ENCODE measurements around the gene ADAMTS3.
A peak's percentile ranks its signal among the peaks of the same experiment; 100 is the strongest.

ADAMTS3 gene

DNA sequence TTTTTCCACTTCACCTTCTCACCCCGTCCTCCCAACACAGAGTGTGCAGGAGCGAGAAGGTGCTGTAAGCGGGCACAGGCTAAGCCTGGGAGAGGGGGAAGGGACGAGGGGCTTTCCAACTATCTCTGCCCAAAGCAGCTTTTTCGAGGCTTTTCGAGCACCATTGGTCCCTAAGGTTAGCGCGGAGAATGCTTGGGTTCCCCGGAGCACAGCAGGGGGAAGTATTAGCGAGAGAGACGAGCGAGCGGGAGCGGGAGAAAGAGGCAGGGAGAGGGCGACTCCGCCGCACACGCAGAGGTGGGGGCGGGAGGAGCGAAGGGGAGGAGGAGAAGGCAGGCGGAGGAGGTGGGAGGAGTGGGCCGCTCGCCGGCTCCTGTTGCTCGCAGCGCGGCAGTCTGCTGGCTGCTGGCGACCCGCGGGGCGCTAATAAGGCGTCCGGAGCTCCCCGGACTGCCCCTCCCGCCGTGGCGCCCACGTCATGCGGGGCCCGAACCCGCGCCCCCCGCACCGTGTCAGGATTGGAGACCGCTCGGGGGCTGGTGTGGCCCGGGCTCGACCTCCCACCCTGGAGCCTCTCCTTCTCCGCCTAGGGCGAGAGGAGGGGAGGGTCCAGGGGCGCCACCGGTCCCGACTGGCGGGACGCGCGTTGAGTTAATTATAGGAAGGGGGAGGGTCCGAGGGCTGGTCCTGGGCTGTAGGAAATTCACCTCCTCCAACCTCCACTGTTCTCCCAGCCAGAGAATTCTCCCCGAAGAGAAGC lies at the start of gene ADAMTS3:
ADAMTS3 (minus strand) TSS at position 263 of the 760 bp plus-strand sequence. CDS start 459 bp downstream, outside the sequence.
- DNase-seq = peak; percentile 8

DNA sequence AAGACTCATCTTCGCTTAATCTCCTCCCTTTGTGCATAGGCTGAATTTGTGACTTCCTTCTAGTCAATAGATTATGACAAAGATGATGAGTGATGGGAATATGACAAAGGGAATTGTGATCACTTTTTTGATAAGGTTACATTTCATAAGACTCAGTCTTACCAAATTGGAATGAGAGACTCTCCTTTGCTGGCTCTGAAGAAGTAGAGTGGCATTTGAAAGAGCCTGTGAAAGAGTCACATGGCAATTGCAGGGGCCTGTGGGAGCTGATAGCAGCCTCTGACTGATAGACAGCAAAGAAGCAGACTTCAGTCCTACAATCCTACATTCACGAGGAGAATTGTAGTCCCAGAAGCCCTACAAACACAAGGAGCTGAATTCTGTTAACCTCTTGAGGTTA lies 44.9 kb upstream of the ADAMTS3 start:
- no peak for DNase-seq

DNA sequence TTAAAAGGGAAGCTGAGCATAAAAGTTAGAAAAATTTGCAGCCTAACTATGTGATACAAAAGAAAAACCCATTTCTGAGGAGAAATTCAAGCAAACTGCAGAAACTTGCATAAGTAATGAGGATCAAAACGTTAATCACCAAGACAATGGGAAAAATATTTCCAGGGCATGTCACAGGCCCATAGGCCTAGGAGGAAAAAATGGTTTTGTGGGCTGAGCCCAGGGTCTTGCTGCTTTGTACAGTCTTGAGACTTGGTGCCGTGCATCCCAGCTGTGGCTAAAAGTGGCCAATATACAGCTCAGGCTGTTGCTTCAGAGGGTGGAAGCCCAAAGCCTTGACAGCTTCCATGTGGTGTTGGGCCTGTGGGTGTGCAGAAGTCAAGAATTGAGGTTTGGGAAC lies 37.7 kb upstream of the ADAMTS3 start:
- no peak for DNase-seq

DNA sequence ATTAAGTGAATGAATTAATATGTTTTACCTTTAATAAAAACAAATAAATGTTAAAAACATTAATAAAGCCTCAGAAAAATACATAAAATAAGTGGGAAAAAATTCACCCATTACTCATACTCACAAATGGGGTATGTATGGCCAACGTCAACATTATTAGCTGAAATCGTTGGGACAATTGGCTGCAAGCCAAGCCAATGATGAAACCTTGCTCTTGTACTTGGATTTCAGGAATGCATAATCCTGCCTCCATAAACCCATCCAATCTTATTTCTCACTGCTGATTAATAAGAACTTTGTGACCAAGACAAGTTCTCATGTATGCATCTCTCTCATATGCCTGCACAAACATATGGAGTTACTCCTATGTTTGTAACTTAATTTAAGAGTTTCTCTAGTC lies 35.3 kb upstream of the ADAMTS3 start:
- DNase-seq = no peak

DNA sequence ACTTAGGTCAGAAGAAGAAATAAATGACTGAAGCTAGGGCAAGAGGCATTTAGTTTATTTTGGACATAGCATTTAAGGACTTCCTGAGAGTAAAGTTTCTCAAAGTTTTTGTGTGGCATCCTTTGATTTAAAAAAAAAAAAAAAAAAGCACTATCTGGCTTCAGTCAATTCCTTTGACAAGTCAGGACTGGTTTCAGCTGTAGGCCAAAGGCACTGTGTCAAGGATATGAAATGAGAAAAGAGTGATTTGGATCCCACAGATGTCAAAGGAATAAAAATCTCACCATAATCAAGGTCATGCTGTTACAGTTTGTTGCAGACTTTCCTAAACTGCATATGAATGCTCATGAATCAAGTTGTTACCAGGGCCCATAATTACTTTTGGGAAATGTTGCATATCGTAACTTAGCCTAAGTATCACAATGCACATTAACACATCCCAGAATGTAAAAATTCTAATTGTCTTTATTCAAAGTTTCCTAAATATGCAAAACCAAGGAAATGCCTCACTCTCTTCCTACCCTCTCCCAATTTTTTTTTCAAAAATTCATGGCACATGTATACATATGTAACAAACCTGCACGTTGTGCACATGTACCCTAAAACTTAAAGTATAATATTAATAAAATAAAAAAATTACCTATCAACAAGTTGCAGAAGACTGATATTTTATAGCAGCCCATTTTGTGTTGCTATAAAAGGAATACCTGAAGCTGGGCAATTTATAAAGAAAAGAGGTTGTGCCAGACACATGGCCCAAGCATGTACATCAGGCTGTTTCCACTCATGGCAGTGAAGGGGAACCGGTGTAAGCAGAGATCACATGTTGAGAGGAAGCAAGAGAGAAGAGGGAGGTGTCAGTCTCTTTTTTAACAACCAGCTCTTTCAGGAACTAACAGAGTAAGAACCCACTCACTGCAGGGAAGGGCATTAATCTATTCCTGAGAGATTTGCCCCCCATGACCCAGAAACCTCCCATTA lies 33.7 kb upstream of the ADAMTS3 start:
- no peak for DNase-seq

DNA sequence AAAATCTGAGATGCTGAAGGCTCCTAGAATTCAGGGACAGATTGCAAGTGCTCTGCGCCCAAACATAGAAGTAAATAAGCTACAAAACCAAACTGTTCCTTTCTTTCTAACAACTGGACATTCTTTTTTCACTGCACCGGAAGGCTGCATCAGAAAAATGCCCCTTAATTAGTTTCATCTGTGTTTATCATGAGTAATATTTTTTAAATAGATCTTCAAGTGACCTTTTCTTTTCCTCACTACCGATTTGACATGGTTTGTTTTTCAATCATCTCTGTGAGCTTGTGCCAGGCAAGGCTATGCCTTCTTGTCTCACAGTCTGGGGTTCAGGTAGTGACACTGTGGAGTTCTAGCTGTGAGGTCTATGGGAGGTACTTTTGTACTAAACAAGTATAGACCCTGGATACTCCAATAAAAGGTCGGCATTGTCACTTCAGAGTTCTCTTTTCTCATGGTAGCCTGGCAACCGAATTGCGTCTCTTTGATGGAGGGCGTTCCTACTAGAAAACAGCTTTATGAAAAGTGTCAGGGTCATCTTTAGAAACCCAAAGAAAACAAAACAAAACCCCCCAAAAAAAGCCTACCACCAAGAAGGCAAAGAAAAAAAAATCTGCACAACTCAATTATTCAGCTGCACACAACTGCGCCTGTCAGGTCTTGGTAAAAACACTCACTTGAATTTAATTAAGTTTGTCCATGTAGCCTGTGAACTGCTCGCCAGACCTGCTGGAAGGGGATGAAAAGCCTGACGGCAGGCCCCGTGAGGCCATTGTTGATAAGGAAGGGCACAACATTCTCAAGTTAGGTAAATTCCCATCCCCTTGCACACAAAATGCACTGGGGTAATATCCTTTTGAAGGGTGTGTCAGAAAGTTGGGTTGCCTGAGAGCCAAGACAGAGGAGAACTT lies 22.8 kb upstream of the ADAMTS3 start:
- DNase-seq = no peak

DNA sequence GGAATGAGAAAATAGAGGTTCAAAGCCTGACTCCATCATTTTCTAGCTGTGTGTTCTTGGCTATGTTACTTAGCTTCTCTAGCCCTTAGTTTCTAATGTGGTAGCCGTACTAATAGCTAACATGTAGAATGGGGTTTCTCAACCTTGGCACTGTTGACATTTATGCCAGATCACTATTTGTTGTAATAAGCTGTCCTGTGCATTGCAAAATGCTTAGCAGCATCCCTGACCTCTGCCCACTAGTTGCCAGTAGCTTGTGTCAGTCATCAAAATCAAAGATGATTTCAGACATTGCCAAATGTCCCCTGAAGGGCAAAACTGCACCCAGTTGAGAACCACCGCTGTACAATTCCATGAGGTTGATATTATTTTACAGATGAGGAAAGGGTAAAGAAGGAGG lies 18.3 kb upstream of the ADAMTS3 start:
- no peak for DNase-seq

DNA sequence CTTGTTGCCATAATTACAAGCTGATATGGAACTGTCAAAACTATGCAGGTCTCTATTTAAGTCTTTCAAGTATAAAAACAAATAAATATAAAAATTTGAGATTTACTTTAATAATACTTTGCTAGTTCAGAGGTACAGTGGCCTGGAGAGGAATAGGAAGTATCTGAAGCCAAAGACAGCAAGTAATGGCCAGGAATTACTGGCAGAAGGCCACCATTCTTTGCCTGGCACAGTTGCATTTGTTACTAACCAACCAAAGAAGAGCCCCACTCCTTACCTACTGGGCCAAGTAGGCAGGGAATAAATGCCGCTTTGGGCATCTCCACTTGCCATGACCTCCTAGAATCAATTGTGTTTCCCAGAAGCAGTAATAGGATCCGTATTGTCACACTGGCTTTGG lies 13.8 kb upstream of the ADAMTS3 start:
- no peak for DNase-seq

DNA sequence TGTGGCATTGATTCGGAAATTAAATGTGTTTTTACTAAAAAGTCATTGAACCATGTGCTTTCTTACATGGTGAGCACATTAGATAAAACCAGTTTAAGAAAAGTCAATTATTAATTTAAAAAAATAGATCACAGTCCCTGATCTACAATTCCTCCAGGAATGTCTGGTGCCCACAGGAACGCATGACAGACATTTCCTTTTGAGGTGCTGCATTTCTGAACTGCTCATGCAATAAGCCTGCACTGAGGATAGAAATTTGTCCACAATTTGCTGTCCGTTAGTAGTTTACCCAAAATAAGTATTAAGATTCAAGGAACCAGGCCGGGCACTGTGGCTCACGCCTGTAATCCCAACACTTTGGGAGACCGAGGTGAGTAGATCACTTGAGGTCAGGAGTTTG lies 8.2 kb upstream of the ADAMTS3 start:
- DNase-seq = no peak

DNA sequence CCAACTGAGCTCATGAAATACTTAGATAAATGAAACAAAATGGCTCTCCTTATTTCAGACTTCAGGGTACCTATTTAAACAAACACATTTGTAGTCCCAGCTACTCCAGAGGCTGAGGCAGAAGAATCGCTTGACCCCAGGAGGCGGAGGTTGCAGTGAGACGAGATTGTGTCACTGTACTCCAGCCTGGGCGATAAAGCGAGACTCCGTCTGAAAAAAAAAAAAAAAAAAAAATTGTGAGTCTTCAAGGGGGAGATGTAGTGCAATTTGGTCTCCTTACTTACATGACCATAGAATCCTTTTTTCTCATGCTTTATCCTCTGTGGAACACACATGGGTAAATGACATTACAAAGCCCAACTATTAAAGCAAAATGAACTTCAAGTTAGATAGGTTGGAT lies 2.3 kb upstream of the ADAMTS3 start:
- DNase-seq = no peak

DNA sequence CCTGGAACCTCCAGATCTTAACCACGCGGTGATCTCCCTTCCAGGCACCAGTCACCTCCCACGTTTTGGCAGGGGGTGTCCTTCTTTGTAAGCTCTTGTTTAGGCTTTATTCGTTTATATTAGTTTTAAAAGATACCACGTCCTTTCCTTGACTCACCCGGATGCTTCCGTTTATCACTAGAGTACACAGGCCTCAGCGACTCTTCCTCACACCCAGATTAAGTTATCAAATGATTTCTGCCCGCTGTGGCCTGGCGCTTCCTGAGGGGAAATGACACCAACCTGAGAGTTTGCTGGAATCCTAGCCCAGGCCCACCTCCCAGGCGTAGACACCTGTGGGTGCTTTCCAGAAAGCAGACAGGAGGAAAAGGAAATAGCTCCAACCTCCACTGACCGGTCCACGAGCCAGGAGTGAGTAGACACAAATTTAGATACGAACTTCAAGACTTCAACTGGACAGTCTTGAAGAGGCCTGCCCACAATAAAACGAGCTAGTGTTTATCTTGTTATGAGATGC lies 756 bp upstream of the ADAMTS3 start:
- DNase-seq = no peak

DNA sequence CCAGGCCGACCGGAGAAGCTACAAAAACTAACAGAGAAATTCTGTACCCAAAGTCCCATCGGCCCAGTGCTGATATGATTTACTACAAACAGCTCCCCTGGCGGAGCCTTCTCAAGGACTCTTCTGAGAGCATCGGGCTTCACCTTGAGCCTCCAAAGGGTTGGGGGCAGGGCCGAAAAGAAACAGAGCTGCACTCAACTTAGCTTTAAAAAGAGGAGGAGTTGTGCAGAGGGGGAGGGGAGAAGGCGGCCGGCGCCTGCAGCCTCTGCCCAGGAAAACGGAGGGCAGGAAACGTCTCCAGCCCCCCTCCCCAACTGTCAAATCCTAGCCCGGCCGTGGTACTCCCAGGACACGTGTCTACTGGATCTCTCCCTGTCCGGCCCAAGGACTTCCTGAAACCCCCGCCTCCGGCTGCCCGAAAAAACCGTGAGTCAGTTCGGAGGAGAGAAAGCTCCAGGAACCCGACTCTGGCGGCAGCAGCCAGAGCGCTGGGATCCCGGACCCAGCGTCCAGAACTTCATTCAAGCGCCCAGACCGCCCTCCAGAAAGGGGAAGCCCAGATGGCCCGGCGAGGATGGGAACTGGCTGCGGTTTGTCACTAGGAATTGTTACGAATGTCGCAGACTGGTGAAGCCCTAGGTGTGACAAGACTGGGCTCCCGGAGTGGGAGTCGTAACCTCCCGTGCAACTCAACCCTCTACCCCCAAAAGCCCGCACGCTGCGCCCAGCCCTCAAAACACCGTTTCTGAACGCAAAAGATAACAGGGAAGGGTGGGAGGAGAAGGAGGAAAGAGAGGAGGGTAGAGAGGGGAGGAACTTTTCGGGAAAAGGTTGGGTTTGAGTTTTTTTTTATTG lies 973 bp downstream of the ADAMTS3 start:
- no peak for DNase-seq

DNA sequence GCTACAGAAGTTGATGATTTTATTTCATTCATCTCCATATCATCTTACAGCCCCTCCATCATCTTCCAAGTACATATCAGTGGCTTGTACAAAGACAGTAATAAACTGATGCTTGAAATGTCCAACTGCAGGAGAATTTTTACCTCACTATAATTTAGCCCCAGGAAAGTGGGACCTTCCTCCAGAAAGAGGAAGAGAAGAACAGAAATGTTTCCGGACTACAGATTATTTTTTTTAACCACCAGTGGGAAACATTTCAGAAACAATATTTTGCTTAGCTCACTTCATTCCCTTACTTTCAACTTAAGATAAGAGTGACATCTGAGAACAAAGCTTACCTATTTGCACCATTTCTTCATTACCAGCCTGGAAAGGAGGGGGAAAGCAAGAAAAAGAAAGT lies 2.0 kb downstream of the ADAMTS3 start:
- DNase-seq = no peak

DNA sequence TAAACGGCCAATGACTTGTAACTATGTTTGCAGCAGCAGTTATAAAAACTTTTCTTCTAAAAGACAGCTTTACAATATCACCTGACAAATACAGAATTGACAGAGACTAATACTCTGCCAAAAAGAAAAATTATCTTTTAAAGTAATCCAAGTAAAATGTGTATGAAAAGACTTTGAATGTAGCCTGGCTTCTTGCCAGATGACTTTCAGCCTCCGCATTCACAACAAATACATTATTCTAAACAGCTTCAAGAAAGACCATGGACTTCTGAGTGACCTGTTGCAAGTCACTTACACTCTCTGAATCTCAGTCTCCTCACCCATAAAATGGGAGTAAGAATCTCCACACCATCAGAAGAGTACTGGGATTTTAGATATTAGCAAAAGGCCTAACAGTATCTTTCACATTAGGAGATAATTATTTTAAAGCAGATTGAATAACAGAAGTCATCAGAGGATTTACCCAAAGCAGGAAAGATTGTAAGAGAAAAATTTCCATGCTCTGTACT lies 2.5 kb downstream of the ADAMTS3 start:
- no peak for DNase-seq

DNA sequence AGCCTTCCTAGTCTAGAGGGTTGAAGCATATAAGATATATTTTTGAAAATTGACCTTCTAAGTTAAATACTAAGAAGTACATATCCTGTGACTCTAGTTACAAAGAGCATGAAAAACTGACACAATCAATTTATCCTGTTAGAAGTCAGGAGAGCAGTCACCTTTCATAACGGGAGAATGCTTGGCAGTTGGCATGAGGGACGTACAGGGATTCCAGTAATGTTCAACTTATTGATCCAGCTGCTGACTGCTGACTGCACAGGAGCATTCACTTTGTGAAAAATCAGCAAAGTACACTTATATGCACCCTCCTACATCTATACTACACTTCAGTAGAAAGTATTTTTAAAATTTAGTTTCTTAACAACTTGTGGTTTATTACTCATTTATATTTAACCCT lies 4.2 kb downstream of the ADAMTS3 start:
- DNase-seq = no peak

DNA sequence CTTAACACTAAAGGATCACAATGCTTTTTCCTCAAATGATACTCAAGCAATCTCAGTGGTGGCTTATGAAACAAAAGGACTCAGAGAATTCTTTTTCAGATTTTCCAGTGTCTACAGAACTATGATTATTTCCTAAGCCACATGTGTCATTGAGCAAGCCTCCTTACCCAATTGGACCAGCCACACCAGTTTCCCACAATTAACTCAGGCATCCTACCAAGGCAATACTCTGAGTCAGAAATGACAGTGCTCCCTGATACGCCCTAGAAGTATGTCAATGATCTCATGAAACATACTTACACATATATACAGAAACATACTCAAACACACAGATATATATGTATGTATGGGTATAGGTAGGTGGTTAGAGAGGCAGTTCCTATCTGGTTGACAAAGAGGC lies 4.8 kb downstream of the ADAMTS3 start:
- DNase-seq = no peak

DNA sequence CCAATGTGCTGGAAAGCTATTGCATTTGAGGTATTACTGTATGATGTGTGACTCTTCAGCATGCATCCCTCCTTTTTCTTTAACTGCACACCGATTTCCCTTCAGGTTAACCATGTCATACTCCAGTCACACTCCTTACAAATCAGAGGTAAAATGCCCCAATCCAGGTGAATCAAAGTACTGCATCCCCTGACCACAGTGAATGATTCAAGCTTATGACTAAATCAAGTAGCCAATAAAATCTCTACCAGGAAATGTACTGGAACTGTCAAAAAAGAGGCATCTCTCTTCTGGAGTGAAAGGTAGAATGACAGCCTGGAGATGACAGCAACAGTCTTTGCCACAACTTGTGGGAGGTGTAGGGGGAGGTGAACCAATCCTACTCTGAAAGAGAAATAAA lies 10.4 kb downstream of the ADAMTS3 start:
- no peak for DNase-seq

DNA sequence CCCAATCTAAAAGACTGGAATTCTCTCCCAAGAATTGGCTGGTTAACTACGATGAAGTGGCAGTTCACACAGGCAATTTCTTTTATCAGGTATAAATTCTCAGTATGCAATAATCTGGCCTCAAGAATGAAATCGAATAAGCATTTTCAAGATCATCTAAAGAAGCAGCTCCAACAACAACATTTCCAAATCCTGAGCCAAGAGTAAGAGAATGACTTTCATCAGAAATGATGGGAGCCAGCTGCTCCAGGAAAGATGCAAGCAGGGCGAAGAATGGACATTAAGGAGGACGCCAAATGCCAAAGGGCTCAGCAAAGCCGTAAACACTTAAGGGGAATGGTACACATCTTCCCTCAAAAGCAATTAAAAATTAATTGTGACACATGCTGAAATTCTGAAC lies 12.0 kb downstream of the ADAMTS3 start:
- DNase-seq = no peak

DNA sequence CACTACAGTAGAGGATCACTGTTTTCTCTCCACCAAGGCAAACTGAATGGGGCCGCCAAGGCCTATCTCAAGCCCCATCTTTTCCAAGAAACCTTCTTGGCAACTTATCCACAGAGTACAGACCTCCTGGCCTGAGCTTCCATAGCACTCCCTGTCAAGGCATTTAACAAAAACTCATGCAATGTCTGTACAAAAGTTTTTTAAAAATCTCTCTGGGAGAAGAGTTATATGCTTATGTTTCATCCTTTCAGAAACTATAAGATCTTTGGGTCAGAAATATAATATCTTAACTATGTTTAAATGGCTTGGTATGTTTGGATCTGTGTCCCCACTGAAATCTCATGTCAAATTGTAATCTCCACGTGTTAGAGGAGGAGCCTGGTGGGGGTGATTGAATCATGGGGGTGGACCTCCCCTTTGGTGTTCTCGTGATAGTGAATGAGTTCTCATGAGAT lies 13.6 kb downstream of the ADAMTS3 start:
- no peak for DNase-seq

DNA sequence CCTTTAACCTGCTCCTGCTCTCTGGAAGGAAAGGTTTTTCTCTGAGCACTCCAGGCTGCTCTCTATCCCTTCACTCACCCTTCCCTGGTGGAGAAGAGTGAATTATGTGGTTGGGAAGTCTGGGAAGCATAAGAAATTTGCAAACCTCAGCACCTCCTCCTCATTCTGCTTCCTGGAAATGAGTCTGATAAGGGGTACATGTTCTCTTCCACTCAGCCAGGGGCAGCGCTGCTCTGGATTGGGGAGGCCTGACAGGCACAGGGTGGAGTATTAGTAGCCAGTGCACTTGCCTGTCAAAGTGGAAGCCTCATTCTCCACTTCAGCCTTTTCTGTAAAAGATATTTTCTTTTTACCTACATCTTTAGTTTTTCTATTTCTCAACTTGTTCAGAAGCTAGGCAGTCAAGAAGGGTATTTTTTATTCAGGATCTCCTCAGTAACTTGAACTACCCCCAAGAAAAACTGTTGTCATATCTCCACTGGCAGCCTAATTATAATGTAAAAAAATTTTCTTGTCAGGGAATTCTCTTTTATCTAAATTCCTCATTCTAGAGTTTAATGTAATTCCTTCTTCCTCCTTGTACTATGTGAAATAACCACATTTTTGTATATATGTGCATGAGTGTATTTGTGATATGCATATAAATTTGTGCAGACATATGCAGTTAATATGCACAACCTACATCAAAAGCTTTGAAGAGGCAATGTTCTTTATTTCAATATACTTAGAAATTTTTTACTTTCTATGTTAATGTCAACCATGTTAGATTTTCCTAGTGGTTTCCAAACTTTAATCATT lies 15.3 kb downstream of the ADAMTS3 start:
- DNase-seq = no peak

DNA sequence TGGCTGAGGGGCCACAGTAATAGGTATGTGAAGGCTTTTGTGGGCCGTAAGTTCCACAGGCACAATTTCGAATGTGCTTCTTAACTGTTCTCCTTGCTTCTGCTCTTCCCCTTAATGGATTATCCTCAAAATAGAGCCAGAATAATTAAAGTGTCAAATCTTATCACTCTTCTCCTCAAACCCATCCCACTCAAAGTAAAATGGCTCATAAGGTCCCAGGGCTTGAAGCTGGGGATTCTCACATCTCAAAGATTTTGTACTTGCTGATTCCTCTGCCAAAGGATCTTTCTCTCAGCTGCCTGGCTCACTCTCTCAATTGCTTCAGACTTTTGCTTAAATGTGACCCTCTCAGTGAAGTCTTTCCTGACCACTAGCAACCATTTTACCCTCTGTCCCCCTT lies 16.6 kb downstream of the ADAMTS3 start:
- no peak for DNase-seq
